Stimulated activated naive CD8-positive, alpha-beta T cell treated with anti-CD3 and anti-CD28 coated beads, Interleukin-15, amount 100 ng/mL, for 72 hours (primary cell): ENCODE results near the gene KATNB1.
"Not testable (repeated sequence)": the region's sequence is repeated elsewhere in the genome, so short reads cannot be mapped to it uniquely, and the experiment has no call there.

Experiments used
- ATAC-seq: fragments of 150-1000 bp; cut with Tn5 transposase; 2 replicates; pipeline ENCODE4 v1.10.0; 2021; ENCODE audit warnings: mild to moderate bottlenecking, moderate library complexity
- DNase-seq, 2 donors: peaks; one replicate each; pipeline ENCODE4 v3.0.0; 2021 to 2022
- H3K27ac Mint-ChIP-seq, 2 donors: one replicate each; pipeline ENCODE4 v1.8.0; 2022; ENCODE audit warnings: mild to moderate bottlenecking in 2 of 2, mixed read lengths in 2 of 2, moderate library complexity in 2 of 2
- H3K27me3 Mint-ChIP-seq: one replicate; pipeline ENCODE4 v1.8.0; 2022; ENCODE audit warnings: mixed read lengths
- H3K4me1 Mint-ChIP-seq: one replicate; pipeline ENCODE4 v1.8.0; 2022; ENCODE audit warnings: mild to moderate bottlenecking, mixed read lengths
- H3K4me3 Mint-ChIP-seq, 2 donors: one replicate each; pipeline ENCODE4 v1.8.0; 2022; ENCODE audit warnings: mild to moderate bottlenecking in 2 of 2, mixed read lengths in 2 of 2, moderate library complexity in 1 of 2
- H3K9me3 Mint-ChIP-seq, 2 donors: one replicate each; pipeline ENCODE4 v1.8.0; 2022; ENCODE audit warnings: mixed read lengths in 2 of 2

KATNB1 gene

DNA sequence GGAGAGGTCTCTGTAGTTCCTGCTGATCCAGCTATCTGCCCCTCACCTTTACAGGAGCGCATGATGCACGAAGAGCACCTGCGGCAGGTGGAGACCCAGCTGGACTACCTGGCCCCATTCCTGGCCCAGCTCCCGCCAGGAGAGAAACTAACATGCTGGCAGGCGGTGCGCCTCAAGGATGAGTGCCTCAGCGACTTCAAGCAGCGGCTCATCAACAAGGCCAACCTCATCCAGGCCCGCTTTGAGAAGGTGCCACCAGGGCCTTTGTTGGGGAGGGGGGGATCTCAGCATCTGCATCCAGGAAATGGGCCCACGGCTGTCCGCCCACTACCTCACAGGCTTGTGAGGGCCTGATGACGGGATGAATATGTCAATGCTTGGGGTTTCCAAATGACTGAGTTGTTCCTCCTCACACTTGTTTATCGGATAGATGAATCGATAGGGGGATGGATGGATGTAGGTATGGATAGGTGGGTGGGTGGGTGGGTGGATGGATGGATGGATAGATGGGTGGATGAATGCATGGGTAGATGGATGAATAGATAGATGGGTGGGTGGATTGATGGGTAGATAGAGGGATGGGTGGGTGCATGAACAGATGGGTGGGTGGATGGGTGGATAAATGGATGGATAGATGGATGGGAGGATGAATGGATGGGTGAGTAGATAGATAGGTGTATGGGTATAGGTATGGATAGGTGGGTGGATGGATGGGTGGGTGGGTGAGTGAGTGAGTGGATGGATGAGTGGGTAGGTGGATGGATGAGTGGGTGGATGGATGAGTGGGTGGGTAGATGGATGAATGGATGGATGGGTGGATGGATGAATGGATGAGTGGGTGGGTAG lies 7.0 kb upstream of the KATNB1 start:
- Mint-ChIP-seq H3K27me3 (no peaks in the 10 kb centered on the region), H3K9me3 (peaks cover 20 to 30% of the 10 kb centered on the region in 2 donors), H3K4me1 (peaks cover 15% of the 10 kb centered on the region), H3K4me3 (no peak overlapping the region), H3K27ac (no peak overlapping the region)
- ATAC-seq (no peak), DNase-seq (no peak)

DNA sequence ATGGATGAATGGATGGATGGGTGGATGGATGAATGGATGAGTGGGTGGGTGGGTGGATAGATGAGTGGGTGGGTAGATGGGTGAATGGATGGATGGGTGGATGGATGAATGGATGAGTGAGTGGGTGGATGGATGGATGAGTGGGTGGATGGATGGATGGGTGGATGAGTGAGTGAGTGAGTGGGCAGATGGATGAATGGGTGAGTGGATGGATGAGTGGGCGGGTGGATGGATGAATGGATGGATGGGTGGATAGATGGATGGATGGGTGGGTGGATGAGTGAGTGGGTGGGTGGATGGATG lies 6.4 kb upstream of the KATNB1 start:
- Mint-ChIP-seq H3K9me3 (peaks cover 21 to 31% of the 10 kb centered on the region in 2 donors), H3K27ac (no peak overlapping the region), H3K27me3 (no peaks in the 10 kb centered on the region), H3K4me3 (no peak overlapping the region), H3K4me1 (peaks cover 21% of the 10 kb centered on the region)
- no peak for ATAC-seq
- no peak for DNase-seq

DNA sequence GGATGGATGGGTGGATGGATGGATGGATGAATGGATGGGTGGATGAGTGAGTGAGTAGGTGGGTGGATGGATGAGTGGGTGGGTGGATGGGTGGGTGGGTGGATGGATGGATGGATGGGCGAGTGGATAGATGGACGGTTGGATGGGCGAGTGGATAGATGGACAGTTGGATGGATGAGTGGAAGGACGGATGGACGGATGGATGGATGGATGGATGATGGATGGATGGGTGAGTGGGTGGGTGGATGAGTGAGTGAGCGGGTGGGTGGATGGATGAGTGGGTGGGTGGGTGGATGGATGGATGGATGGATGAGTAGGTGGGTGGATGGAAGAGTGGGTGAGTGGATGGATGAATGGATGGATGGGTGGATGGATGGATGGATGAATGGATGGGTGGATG lies 5.7 kb upstream of the KATNB1 start:
- not testable (repeated sequence) for ATAC-seq, H3K4me3 Mint-ChIP-seq, H3K27me3 Mint-ChIP-seq, DNase-seq, H3K27ac Mint-ChIP-seq
- Mint-ChIP-seq H3K4me1 (peaks cover 25% of the 10 kb centered on the region), H3K9me3 (peaks cover 21 to 31% of the 10 kb centered on the region in 2 donors)

- Mint-ChIP-seq H3K4me3 (no peak overlapping the region), H3K9me3 (peaks cover 21 to 31% of the 10 kb centered on the region in 2 donors), H3K4me1 (peaks cover 25% of the 10 kb centered on the region), H3K27me3 (no peaks in the 10 kb centered on the region), H3K27ac (no peak overlapping the region)
- DNase-seq: no peak
- no peak for ATAC-seq
Observed at GRCh38 chr16:57730771-57731730, 4.5 kb upstream of the KATNB1 start.

- Mint-ChIP-seq H3K27ac (no peak overlapping the region), H3K9me3 (peaks cover 21 to 31% of the 10 kb centered on the region in 2 donors), H3K4me3 (no peak overlapping the region), H3K4me1 (peaks cover 35% of the 10 kb centered on the region), H3K27me3 (no peaks in the 10 kb centered on the region)
- ATAC-seq (no peak), DNase-seq (no peak)
Observed at GRCh38 chr16:57732037-57732436, 3.5 kb upstream of the KATNB1 start.

DNA sequence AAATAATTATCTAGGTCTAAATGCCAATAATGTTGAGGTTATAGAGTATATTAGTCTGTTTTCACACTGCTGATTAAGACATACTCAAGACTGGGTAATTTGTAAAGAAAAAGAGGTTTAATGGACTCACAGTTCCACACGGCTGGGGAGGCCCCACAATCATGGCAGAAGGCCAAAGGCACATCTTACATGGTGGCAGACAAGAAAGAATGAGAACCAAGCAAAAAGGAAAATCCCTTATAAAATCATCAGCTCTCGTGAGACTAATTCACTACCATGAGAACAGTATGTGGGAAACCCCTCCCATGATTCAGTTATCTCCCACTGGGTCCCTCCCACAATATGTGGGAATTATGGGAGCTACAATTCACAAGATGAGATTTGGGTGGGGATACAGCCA lies 2.9 kb upstream of the KATNB1 start:
- Mint-ChIP-seq H3K27me3 (no peaks in the 10 kb centered on the region), H3K27ac (no peak overlapping the region), H3K4me1 (peaks cover 42% of the 10 kb centered on the region), H3K9me3 (peaks cover 21 to 31% of the 10 kb centered on the region in 2 donors), H3K4me3 (peak overlapping the region in 1 of 2 donors; percentile 27)
- ATAC-seq: no peak
- no peak for DNase-seq

DNA sequence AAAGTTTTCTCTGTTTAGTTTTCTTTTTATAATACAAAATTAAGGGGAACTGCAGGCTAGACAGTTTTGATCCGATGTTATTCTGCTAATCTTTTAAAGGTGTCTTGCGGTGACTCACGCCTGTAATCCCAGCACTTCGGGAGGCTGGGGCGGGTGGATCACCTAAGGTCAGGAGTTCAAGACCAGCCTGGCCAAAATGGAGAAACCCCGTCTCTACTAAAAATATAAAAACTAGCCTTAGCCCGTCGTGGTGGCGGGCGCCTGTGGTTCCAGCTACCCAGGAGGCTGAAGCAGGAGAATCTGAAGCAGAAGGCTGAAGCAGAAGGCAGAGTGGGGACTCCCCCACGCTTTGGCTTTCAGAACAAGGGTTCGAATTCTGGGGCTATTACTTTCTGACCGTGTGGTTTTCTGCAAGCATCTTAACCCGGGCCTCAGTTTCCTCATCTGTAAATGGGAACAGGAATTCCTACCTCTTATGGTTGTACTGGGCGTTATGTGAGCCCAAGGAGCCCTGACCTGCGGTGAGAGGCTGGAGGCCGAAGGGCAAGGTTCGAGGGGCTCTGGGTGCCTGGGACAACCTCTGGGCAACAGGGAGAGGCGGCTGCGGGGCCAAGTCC lies 1.2 kb upstream of the KATNB1 start:
- peaks cover 21 to 22% of the 10 kb centered on the region in 2 donors for H3K9me3 Mint-ChIP-seq

GRCh38 chr16:57734925-57735754 lies 430 bp upstream of the KATNB1 start:
- no peaks in the 10 kb centered on the region for H3K27me3 Mint-ChIP-seq
- peak; percentile 91 for ATAC-seq
- peaks cover 56% of the 10 kb centered on the region for H3K4me1 Mint-ChIP-seq
- H3K4me3 Mint-ChIP-seq: peak overlapping the region; percentile 95 to 97
- H3K9me3 Mint-ChIP-seq: peaks cover 19 to 21% of the 10 kb centered on the region in 2 donors
- DNase-seq: peak; percentile 97 to 98
- peak overlapping the region; percentile 98 for H3K27ac Mint-ChIP-seq

More for the DNA sequence above, 1.2 kb upstream of the KATNB1 start:
- H3K4me1 Mint-ChIP-seq: peaks cover 56% of the 10 kb centered on the region
- H3K4me3 Mint-ChIP-seq: peak overlapping the region; percentile 95 to 97
- peak overlapping the region; percentile 96 to 98 for H3K27ac Mint-ChIP-seq
- ATAC-seq (no peak), DNase-seq (no peak)
- H3K27me3 Mint-ChIP-seq: no peaks in the 10 kb centered on the region

DNA sequence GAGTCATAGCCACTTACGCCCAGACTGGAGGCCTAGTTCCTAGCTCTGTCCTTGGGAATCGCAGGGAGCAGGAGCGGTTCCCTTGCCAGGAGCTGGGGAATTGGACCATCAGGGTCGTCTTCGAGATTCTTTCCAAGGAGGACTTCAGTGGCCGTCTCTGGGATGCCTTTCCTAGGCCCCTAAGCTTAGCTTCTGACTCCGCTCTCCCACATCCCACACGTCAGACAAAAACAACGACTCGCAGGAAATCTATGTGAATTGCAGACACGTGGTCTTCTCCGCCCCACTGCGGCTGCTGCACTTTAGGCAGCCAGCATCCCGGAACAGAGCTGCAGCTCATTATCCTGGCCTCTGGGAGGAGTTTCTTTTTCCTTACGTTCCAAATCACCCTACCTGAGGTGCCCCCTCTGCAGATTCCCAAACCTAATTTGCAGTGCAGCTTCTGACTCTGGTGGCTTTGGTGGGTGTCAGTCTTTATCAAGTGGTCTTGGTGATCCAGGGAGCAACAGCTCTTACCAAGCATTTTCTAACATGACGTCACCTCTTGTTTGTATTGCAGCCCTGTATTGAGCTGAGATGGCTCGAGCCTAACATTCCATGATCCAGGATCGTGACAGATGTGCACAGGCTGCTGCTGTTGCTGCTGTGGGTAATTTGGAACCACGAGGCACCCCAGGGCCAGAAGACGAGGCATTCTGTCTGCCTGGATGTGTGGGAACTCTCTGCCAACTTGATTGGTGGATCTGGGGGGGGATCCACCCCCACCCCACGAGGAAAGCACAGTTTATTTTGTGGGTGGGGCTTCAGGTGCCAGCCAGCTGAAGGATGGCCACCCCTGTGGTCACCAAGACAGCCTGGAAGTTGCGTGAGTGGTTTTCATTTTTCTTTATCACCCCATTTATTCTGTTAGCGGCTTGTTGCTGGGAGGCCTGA lies 1.1 kb downstream of the KATNB1 start:
- ATAC-seq (no peak), DNase-seq (peak; percentile 19 to 37)
- Mint-ChIP-seq H3K4me1 (peaks cover 56% of the 10 kb centered on the region), H3K9me3 (peaks cover 14 to 16% of the 10 kb centered on the region in 2 donors), H3K27ac (peak overlapping the region; percentile 66 to 98), H3K4me3 (peak overlapping the region; percentile 95 to 97), H3K27me3 (no peaks in the 10 kb centered on the region)

- Mint-ChIP-seq H3K9me3 (no peaks in the 10 kb centered on the region), H3K27me3 (no peaks in the 10 kb centered on the region), H3K27ac (peak overlapping the region in 1 of 2 donors; percentile 57), H3K4me3 (no peak overlapping the region), H3K4me1 (peaks cover 46% of the 10 kb centered on the region)
- ATAC-seq (no peak), DNase-seq (no peak)
Observed at GRCh38 chr16:57738844-57739243, 3.3 kb downstream of the KATNB1 start.

DNA sequence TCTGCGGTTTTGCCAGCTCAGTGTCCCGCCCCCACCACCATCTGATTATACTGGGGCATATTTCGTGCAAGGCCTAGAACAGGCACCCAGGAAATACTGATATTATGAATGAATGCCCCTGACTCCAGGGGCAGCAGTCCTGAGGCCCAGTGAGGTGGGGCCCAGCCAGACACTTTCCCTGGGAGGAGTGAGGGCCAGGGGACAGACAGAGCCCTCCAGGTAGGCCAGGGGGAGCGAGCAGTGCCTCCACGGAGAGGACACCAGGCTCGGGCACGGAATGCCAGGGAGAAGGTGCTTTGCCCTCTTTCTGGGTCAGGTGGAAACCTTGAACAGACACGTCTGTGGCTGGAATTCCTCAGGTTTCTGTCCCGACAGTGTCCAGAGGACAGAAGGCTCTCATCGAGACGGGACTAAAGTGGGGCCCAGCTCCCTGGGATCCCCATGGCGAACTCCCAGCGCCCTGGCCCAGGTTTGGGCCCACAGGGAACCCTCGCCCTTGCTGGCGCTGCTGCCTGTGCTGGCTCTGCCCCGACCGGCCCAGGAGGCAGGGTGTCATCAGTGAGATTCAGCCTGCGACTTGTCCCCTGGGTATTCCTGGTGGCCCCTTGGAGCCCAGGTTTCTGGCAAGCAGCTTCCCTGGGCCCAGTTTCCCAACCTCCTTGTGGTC lies 4.3 kb downstream of the KATNB1 start:
- H3K4me1 Mint-ChIP-seq: peaks cover 37% of the 10 kb centered on the region
- H3K27ac Mint-ChIP-seq: no peak overlapping the region
- ATAC-seq: no peak

GRCh38 chr16:57740423-57741071 lies 5.0 kb downstream of the KATNB1 start:
- Mint-ChIP-seq H3K27ac (peak overlapping the region in 1 of 2 donors; percentile 63), H3K4me3 (no peak overlapping the region), H3K9me3 (no peaks in the 10 kb centered on the region), H3K4me1 (peaks cover 36% of the 10 kb centered on the region), H3K27me3 (no peaks in the 10 kb centered on the region)
- DNase-seq (no peak), ATAC-seq (no peak)

More for the DNA sequence above, 4.3 kb downstream of the KATNB1 start:
- no peaks in the 10 kb centered on the region for H3K27me3 Mint-ChIP-seq
- no peak overlapping the region for H3K4me3 Mint-ChIP-seq
- DNase-seq: no peak
- H3K9me3 Mint-ChIP-seq: no peaks in the 10 kb centered on the region

GRCh38 chr16:57741660-57742191 lies 6.2 kb downstream of the KATNB1 start:
- no peak overlapping the region for H3K27ac Mint-ChIP-seq
- no peaks in the 10 kb centered on the region for H3K9me3 Mint-ChIP-seq
- no peak for DNase-seq
- H3K4me3 Mint-ChIP-seq: no peak overlapping the region
- H3K27me3 Mint-ChIP-seq: no peaks in the 10 kb centered on the region
- peak; percentile 42 for ATAC-seq
- H3K4me1 Mint-ChIP-seq: peaks cover 24% of the 10 kb centered on the region
